ENCODE measurements around the gene REN. TPM values are rescaled to one million over a fixed set of nuclear protein-coding genes. Genes with fewer than 3 reads are reported as not detected.

The REN gene
- polyA plus RNA-seq, 1 donor: not detected

- no peak for DNase-seq (ENCODE audit: low read depth)
These were observed 55.1 kb downstream of the REN start for GRCh38 chr1:204110894-204111633.

DNA sequence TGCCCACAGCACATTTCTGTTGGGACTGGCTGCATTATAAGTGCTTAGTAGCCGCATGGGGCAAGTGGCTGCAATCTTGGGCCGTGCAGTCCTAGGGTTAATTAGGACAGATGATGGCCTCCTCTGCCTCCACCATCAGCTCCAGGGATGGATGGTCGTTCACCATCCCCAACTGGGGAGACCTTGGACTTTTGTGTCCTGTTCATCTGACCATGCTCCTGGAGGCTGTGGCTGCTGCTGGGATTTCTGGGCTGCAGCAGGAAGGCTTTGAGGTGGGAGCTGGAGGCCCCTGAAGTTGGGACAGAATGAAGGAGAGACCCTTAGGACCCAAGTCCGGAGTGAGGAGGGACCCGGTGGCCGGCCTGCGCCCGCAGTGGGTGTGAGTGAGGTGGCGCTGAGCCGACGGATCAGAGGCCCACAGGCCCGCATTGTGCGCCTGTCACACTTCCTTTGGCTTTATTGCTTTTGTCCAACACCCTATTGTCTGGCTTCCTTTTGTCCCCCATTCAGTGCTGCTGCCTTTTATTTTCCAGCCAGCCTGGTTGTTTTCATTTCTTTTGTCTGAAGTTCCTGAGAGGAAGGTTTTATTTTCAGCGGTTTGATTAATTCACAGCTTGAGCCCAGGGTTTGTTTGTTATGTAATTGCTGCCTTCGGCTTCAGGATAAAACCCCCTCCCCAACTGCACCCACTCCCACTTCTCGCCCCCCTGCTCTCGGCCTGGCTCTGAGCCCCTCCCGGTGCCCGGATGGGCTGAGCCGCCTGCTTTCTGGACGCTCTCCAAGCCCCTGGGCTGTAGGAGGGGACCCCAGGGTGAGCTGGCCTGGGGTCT, 57.6 kb downstream of the REN start:
- DNase-seq (ENCODE audit: low read depth): no peak

DNA sequence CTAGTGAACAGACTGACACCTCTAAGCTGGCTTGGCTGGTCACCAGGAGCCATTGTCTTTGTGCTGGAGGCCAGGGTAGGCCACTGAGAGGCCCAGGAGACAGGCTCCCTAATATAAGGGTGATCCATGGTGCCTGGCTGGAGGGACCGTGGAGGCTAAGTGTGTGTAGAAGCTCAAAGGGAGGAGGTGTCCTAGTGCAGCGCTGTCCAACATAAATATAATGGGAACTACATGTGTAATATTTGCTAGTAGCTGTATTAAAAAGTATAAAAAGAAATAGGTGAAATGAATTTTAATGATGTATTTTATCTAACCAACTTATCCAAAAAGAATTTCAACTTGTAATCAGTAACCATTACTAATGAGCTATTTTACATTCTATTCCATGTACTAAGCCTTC, 58.2 kb downstream of the REN start:
- no peak for DNase-seq (ENCODE audit: low read depth)

DNA sequence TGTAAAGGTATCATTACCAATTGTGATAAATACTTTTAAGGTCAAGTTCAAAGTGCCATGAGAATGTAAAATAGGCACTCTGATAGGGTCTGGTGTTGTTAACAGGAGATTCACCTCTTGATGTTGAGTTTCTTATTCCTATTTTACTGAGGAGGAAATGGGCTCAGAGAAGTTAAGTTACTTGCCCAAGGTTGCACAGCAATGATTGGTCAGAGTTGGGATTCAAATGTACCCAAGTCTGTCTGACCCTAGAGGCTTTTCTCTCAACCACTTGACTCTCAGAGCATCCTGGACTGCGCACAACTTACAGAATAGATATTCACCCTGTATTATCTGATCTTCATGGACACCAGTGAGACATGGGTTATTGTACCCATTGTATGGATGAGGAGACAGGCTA, 59.3 kb downstream of the REN start:
- no peak for DNase-seq (ENCODE audit: low read depth)

GRCh38 chr1:204105131-204105515, 61.0 kb downstream of the REN start:
- no peak for DNase-seq (ENCODE audit: low read depth)

Other genes starting within 250 kb of the REN start
- 24.9 TPM for gene SOX13, start 93.2 kb downstream of the REN start, polyA plus RNA-seq (ENCODE audit: insufficient read length)
- gene ETNK2, start 14.3 kb downstream of the REN start, polyA plus RNA-seq (ENCODE audit: insufficient read length): 2.4 TPM
- 0.39 TPM for gene KISS1, start 30.2 kb upstream of the REN start, polyA plus RNA-seq (ENCODE audit: insufficient read length)
- gene GOLT1A, start 47.7 kb upstream of the REN start, polyA plus RNA-seq (ENCODE audit: insufficient read length): not detected
- gene PLEKHA6, start 193.6 kb upstream of the REN start, polyA plus RNA-seq (ENCODE audit: insufficient read length): 3.0 TPM
- 23.8 TPM for gene PPP1R15B, start 245.5 kb upstream of the REN start, polyA plus RNA-seq (ENCODE audit: insufficient read length)

Measured in forelimb muscle (tissue), 1 donor.